ENCODE measurements around the gene XPR1. TPM values are rescaled to one million over a fixed set of nuclear protein-coding genes. Genes with fewer than 3 reads are reported as not detected.

XPR1 gene
- total and polyA plus RNA-seq, 10 of the 15 experiments (the other 5 are each of a cell fraction or from before 2014, with no cell fraction given): 1.1 to 33.9 (median 11.3) TPM

- ATAC-seq (no peak), FAIRE-seq (no peak), DNase-seq (ENCODE audit: low read depth, low spot score) (no peak)
- in situ Hi-C loops (cut with MboI): no loop called here
- Histone ChIP-seq H3K27ac (ENCODE audit: control insufficient read depth, insufficient read depth) (no peak overlapping the region), H3K36me3 (ENCODE audit: control insufficient read depth in 2 of 2, insufficient read depth in 2 of 2, low read length in 1 of 2) (no peaks in the 10 kb centered on the region), H3K27me3 (replicated peaks in 1 of 2; ENCODE audit: control insufficient read depth in 2 of 2, insufficient read depth in 2 of 2, low read length in 1 of 2) (no peaks in the 10 kb centered on the region), H2AFZ (ENCODE audit: control insufficient read depth, low read depth, low read length) (no peak overlapping the region), H4K20me1 (ENCODE audit: control insufficient read depth, insufficient read depth) (no peaks in the 10 kb centered on the region), H3K4me3 (no peak overlapping the region), H3K79me2 (ENCODE audit: control insufficient read depth, insufficient read depth, low read length) (no peaks in the 10 kb centered on the region), H3K9ac (ENCODE audit: control insufficient read depth, insufficient read depth, low read length) (no peak overlapping the region), H3K9me3 (replicated peaks; ENCODE audit: control insufficient read depth, insufficient read depth, low read length) (no peaks in the 10 kb centered on the region), H3K4me2 (ENCODE audit: control insufficient read depth, insufficient read depth) (no peak overlapping the region), H3K4me1 (ENCODE audit: control insufficient read depth, insufficient read depth, low read length) (no peaks in the 10 kb centered on the region)
- ChIA-PET SMC1A (ENCODE audit: uncharacterized antibody, unreplicated experiment) (interaction anchor here (1.0 to 1.4 kb wide), 2 partner anchors 12 to 230 kb away, joined by 3 to 4 read pairs; no protein-coding TSS in a partner anchor), RAD21 (ENCODE audit: unreplicated experiment) (no interaction called here), CTCF (no interaction called here), POLR2A (no interaction called here)
- 99% methylated on average over 4 of the region's 4 CpGs for WGBS (ENCODE audit: insufficient coverage, insufficient replicate concordance, low lambda C conversion rate, missing lambda C conversion rate)
- BruUV-seq (replicated peaks): no TSS peak
- intact Hi-C loops (cut with micrococcal nuclease; ENCODE audit: unreplicated experiment): no loop called here
- no peak for TF ChIP-seq MEF2B (IDR thresholded peaks at IDR 0.05; ENCODE audit: partially characterized antibody, poor library complexity, severe bottlenecking)
- no peak for TF ChIP-seq CHD2 (IDR thresholded peaks at IDR 0.05; ENCODE audit: borderline replicate concordance, low read depth, low read length)
- no peak for TF ChIP-seq NKRF (conservative IDR thresholded peaks at IDR 0.05)
- TF ChIP-seq TCF3 (IDR thresholded peaks at IDR 0.05; ENCODE audit: borderline replicate concordance, insufficient read depth, low read depth, low read length): no peak
- no peak for TF ChIP-seq TBL1XR1 (IDR thresholded peaks at IDR 0.05; ENCODE audit: low read depth, low read length)
- TF ChIP-seq NFYA (IDR thresholded peaks at IDR 0.05; ENCODE audit: borderline replicate concordance, low read depth, low read length): no peak
- no peak for TF ChIP-seq ETV6 (conservative IDR thresholded peaks at IDR 0.05 in 1 of 2, IDR thresholded peaks at IDR 0.05 in 1 of 2; ENCODE audit: borderline replicate concordance in 1 of 2, low read depth in 1 of 2)
- no peak for TF ChIP-seq ZBTB11 (CRISPR knock-in tag; IDR thresholded peaks at IDR 0.05)
- no peak for TF ChIP-seq JUNB (IDR thresholded peaks at IDR 0.05)
- TF ChIP-seq USF2 (IDR thresholded peaks at IDR 0.05; ENCODE audit: borderline replicate concordance, low read depth, low read length): no peak
- TF ChIP-seq BACH1 (IDR thresholded peaks at IDR 0.05; ENCODE audit: borderline replicate concordance): no peak
- no peak for TF ChIP-seq YY1 (IDR thresholded peaks at IDR 0.05; ENCODE audit: low read depth, low read length)
- no peak for TF ChIP-seq ZNF274 (IDR thresholded peaks at IDR 0.05; ENCODE audit: insufficient read depth, insufficient read length)
- no peak for TF ChIP-seq NR2F1 (conservative IDR thresholded peaks at IDR 0.05)
Observed at GRCh38 chr1:180839547-180839946, 207.7 kb downstream of the XPR1 start.
